Ascending aorta (tissue), 2 donors: ENCODE results near the gene CFAP251. TPM values are rescaled to one million over a fixed set of nuclear protein-coding genes. Genes with fewer than 3 reads are reported as not detected.
"Not testable (repeated sequence)": the region's sequence is repeated elsewhere in the genome, so short reads cannot be mapped to it uniquely, and the experiment has no call there.

Experiments
- DNase-seq, 2 donors: peaks; one replicate each; pipeline ENCODE4 v3.0.0-alpha.2; 2019; ENCODE audit warnings: low spot score in 2 of 2
- H3K27ac ChIP-seq, 2 donors: fragments of 200-600 bp; sonication (generic); one replicate each; pipeline ENCODE4 v1.5.1; 2016 to 2017; ENCODE audit warnings: mild to moderate bottlenecking in 1 of 2
- H3K27me3 ChIP-seq: fragments of 200-600 bp; sonication (generic); one replicate; pipeline ENCODE4 v1.5.1; 2017
- H3K36me3 ChIP-seq, 2 donors: fragments of 200-600 bp; sonication (generic); one replicate each; pipeline ENCODE4 v1.5.1; 2016
- H3K4me1 ChIP-seq, 2 donors: fragments of 200-600 bp; sonication (generic); one replicate each; pipeline ENCODE4 v1.5.1; 2016 to 2017; ENCODE audit warnings: mild to moderate bottlenecking in 1 of 2
- H3K4me3 ChIP-seq, 2 donors: fragments of 200-600 bp; sonication (generic); one replicate each; pipeline ENCODE4 v1.5.1; 2016 to 2017; ENCODE audit warnings: mild to moderate bottlenecking in 1 of 2
- H3K9me3 ChIP-seq, 2 donors: fragments of 200-600 bp; sonication (generic); one replicate each; pipeline ENCODE4 v1.5.1; 2016
- intact Hi-C: fragments of 100-400 bp; cut with DNase I; formaldehyde crosslinking; loops from one replicate; pipeline ENCODE4 v1.15.1; 2023
- total RNA-seq: library from RNA; depleted of rRNA; stranded (reverse); fragments of >200 nt; gene quantifications from one replicate; pipeline ENCODE4 v1.1.0, GENCODE V29; 2016
- TF ChIP-seq, protein P1 (sequence below), 3 experiments: fragments of 200-600 bp in 2 of 3; fragments of 450-650 bp in 1 of 3; sonication (generic) in 2 of 3; IDR thresholded peaks; one replicate each; pipeline ENCODE4 v1.5.1; 2016 to 2019; ENCODE audit warnings: antibody characterized with exemption in 3 of 3, mild to moderate bottlenecking in 1 of 3, moderate library complexity in 1 of 3

CFAP251 gene
- total RNA-seq, 1 donor from 2014 or later: 0.75 TPM

DNA sequence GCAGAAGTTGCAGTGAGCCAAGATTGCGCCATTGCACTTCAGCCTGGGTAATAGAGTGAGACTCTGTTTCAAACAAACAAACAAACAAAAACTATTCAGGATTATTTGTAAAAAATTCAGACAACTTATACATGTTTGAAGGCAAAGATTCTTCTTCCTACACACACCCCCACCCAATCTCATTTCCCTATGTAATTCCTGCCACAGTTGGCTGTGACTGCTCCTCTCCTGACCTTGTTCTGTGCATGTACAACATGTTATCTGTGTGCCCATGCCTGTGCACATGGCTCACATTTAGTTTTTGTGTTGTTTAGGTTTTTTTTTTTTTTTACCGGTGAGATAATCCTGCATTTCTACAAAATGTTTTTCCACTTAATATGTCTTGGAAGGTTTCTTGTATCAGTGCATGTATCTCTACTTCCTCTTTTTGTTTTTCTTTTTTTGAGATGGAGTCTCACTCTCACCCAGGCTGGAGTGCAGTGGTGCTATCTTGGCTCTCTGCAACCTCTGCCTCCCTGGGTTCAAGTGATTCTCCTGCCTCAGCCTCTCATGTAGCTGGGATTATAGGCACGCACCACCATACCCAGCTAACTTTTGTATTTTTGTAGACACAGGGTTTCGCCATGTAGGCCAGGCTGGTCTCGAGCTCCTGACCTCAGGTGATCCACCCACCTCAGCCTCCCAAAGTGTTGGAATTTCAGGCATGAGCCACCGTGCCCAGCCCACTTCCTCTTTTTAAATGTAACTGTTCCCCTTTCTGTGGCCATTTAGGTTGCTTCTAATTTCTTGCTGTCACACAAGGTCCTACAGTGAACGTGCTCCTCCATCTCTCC lies 8.7 kb downstream of the CFAP251 start:
- H3K4me1 ChIP-seq: peaks cover 0 to 19% of the 10 kb centered on the region in 2 donors
- no peaks in the 10 kb centered on the region for H3K36me3 ChIP-seq
- TF ChIP-seq, protein P1, sequence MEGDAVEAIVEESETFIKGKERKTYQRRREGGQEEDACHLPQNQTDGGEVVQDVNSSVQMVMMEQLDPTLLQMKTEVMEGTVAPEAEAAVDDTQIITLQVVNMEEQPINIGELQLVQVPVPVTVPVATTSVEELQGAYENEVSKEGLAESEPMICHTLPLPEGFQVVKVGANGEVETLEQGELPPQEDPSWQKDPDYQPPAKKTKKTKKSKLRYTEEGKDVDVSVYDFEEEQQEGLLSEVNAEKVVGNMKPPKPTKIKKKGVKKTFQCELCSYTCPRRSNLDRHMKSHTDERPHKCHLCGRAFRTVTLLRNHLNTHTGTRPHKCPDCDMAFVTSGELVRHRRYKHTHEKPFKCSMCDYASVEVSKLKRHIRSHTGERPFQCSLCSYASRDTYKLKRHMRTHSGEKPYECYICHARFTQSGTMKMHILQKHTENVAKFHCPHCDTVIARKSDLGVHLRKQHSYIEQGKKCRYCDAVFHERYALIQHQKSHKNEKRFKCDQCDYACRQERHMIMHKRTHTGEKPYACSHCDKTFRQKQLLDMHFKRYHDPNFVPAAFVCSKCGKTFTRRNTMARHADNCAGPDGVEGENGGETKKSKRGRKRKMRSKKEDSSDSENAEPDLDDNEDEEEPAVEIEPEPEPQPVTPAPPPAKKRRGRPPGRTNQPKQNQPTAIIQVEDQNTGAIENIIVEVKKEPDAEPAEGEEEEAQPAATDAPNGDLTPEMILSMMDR (IDR thresholded peaks at IDR 0.05): no peak
- intact Hi-C loops: no loop called here
- DNase-seq: no peak
- H3K4me3 ChIP-seq: no peak overlapping the region
- no peak overlapping the region for H3K27ac ChIP-seq
- H3K27me3 ChIP-seq: no peaks in the 10 kb centered on the region
- H3K9me3 ChIP-seq: no peaks in the 10 kb centered on the region

DNA sequence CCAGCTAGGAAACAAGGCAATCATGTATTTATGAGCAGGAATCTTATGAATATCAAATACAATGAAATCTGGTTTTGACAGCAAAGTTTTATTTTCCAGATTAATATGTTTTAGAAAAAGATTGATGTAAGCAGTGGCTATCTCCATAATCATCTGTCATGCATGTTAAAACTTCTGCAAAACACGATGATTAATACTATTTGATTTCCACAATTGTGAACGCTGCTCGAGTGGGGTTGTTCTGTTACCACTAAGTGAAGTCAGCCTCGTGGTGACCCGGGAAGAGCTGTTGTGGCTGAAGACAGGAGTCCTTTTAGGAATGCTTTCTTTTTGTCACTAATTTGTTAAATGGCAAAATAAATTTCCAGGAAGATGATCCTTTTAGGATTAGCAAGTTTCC lies 9.4 kb downstream of the CFAP251 start:
- no peaks in the 10 kb centered on the region for H3K36me3 ChIP-seq
- TF ChIP-seq, protein P1 (IDR thresholded peaks at IDR 0.05): no peak
- H3K9me3 ChIP-seq: no peaks in the 10 kb centered on the region
- intact Hi-C loops: no loop called here
- H3K27ac ChIP-seq: no peak overlapping the region
- H3K27me3 ChIP-seq: no peaks in the 10 kb centered on the region
- no peak overlapping the region for H3K4me3 ChIP-seq
- no peak for DNase-seq
- H3K4me1 ChIP-seq: peaks cover 0 to 19% of the 10 kb centered on the region in 2 donors

DNA sequence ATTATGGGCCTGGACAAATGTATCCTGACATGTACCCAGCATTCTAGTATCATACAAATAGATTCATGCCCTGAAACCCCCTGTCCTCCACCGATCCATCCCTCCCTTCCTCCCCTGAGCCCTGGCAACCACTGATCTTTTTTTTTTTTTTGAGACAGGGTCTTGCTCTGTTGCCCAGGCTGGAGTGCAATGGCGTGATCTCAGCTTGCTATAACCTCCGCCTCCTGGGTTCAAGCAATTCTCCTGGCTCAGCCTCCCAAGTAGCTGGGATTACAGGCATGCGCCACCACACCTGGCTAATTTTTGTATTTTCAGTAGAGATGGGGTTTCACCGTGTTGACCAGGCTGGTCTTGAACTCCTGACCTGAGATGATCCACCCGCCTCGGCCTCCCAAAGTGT lies 11.2 kb downstream of the CFAP251 start:
- H3K27ac ChIP-seq, intact Hi-C loops, H3K9me3 ChIP-seq, H3K4me3 ChIP-seq, H3K36me3 ChIP-seq, H3K27me3 ChIP-seq, H3K4me1 ChIP-seq: not testable (repeated sequence)
- DNase-seq: peak in 1 of 2 donors; percentile 16

DNA sequence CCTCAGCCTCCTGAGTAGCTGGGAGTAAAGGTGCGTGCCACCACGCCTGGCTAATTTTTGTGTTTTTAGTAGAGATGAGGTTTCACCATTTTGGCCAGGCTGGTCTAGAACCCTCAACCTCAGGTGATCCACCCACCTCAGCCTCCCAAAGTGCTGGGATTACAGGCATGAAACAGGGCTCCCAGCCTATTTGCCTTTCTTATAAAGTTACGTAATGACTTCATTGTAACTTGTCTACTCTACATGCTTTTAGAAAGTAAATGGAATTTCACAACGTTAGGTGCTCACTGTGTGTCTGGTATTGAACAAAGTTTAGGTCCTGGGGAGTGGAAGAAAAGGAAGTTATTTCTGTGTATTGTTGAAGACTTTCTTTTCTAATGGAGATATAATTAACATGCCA lies 12.5 kb downstream of the CFAP251 start:
- TF ChIP-seq, protein P1 (IDR thresholded peaks at IDR 0.05): no peak
- Histone ChIP-seq H3K4me3 (no peak overlapping the region), H3K27ac (no peak overlapping the region), H3K36me3 (no peaks in the 10 kb centered on the region), H3K4me1 (no peaks in the 10 kb centered on the region), H3K27me3 (no peaks in the 10 kb centered on the region), H3K9me3 (no peaks in the 10 kb centered on the region)
- intact Hi-C loops: no loop called here
- DNase-seq: no peak

DNA sequence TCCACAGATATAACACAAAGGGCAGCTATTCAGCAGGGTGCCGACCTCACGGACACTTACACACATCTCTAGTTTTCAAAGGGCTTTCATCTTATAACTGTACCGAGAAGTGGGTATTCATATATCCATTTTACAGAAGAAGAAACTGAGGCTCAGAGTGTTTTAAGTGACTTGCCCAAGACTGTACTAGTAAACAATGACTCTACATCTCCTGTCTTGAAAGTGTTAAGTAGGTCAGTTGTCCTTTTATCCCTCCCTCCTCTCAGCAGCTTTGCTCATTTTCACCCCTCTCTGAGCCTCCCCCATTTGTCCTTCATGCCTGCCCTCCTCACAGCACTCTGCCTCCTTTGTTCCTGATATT lies 13.8 kb downstream of the CFAP251 start:
- no peak for DNase-seq
- Histone ChIP-seq H3K36me3 (no peaks in the 10 kb centered on the region), H3K27me3 (no peaks in the 10 kb centered on the region), H3K27ac (no peak overlapping the region), H3K4me3 (no peak overlapping the region), H3K4me1 (no peaks in the 10 kb centered on the region), H3K9me3 (no peaks in the 10 kb centered on the region)
- TF ChIP-seq, protein P1 (IDR thresholded peaks at IDR 0.05): no peak
- intact Hi-C loops: no loop called here

DNA sequence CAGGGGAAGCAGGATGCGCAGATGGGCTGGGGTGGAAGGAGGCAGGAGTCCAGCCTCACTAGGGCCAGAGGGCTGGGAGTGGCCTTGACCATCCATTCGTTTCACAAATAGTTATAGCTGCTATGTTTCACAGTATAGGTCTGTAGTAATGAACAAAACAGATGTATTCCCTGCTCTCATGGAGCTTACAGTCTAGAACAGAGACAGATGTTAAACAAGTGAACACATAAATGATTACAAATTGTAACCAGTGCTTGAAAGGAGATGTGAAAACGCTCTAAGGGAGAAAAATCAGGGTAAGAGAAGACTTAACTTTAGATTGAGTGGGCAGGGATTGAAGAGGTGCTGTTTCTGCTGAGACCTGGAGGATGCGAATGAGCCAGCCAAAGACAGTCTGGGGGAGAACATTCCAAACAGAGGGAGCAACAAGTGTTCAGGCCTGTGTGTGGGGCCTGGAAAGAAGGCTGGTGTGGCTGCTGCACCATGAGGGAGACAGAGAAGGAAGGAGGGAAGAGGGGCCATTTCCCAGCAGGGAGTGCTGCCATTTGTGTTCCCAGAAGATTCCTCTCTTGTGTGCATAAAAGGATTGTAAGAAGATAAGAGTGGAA lies 14.6 kb downstream of the CFAP251 start:
- DNase-seq: peak in 1 of 2 donors; percentile 47
- Histone ChIP-seq H3K4me3 (no peak overlapping the region), H3K36me3 (no peaks in the 10 kb centered on the region), H3K27me3 (no peaks in the 10 kb centered on the region), H3K4me1 (no peaks in the 10 kb centered on the region), H3K27ac (no peak overlapping the region), H3K9me3 (no peaks in the 10 kb centered on the region)
- intact Hi-C loops: no loop called here
- TF ChIP-seq, protein P1 (IDR thresholded peaks at IDR 0.05): no peak
